ENCODE measurements around the gene SPATS2L.

The SPATS2L gene

GRCh38 chr2:200306196-200306930 lies at the start of gene SPATS2L (continued):
- TF ChIP-seq ZNF280C (tag by site-specific recombination; IDR thresholded peaks at IDR 0.05) (no peak), ZFP3 (tag by site-specific recombination; IDR thresholded peaks at IDR 0.05; ENCODE audit: low read depth) (no peak), ZBTB49 (tag by site-specific recombination; IDR thresholded peaks at IDR 0.05; ENCODE audit: low read depth) (no peak), ZNF518A (tag by site-specific recombination; conservative IDR thresholded peaks at IDR 0.05; ENCODE audit: low read depth) (no peak), ZNF335 (tag by site-specific recombination; conservative IDR thresholded peaks at IDR 0.05) (peak; percentile 93), ZNF629 (tag by site-specific recombination; IDR thresholded peaks at IDR 0.05) (no peak), KLF9 (tag by site-specific recombination; IDR thresholded peaks at IDR 0.05; ENCODE audit: low read depth) (peak; percentile 63), ZNF112 (tag by site-specific recombination; IDR thresholded peaks at IDR 0.05) (no peak), ZFHX2 (tag by site-specific recombination; conservative IDR thresholded peaks at IDR 0.05) (peak; percentile 60), ZNF555 (tag by site-specific recombination; conservative IDR thresholded peaks at IDR 0.05) (no peak), ZNF580 (tag by site-specific recombination; IDR thresholded peaks at IDR 0.05) (peak; percentile 51; the same call in 1 of the 2 replicates), ZBTB20 (tag by site-specific recombination; IDR thresholded peaks at IDR 0.05) (peak; percentile 83), BCL11B (tag by site-specific recombination; IDR thresholded peaks at IDR 0.05; ENCODE audit: low read depth) (no peak), ZNF121 (tag by site-specific recombination; IDR thresholded peaks at IDR 0.05) (no peak), PRDM1 (tag by site-specific recombination; IDR thresholded peaks at IDR 0.05) (peak; percentile 55; the same call in 1 of the 2 replicates), ZBTB21 (tag by site-specific recombination; IDR thresholded peaks at IDR 0.05) (no peak), PATZ1 (tag by site-specific recombination; IDR thresholded peaks at IDR 0.05) (peak; percentile 67), ZNF2 (tag by site-specific recombination; IDR thresholded peaks at IDR 0.05) (peak; percentile 73; the same call in 1 of the 2 replicates), ZNF843 (tag by site-specific recombination; IDR thresholded peaks at IDR 0.05) (0 out of 2 replicates have a peak, but pooled peaks have one; percentile 30), GLIS1 (tag by site-specific recombination; IDR thresholded peaks at IDR 0.05) (peak; percentile 36), ZNF48 (tag by site-specific recombination; IDR thresholded peaks at IDR 0.05) (no peak), OSR2 (tag by site-specific recombination; IDR thresholded peaks at IDR 0.05) (0 out of 2 replicates have a peak, but pooled peaks have one; percentile 9), ZNF18 (tag by site-specific recombination; IDR thresholded peaks at IDR 0.05) (no peak), ZBTB6 (tag by site-specific recombination; IDR thresholded peaks at IDR 0.05) (no peak), ZNF830 (tag by site-specific recombination; IDR thresholded peaks at IDR 0.05; ENCODE audit: low read depth) (no peak)

All from HEK293 (cell line).